PFSK-1 (cell line): Measurements from ENCODE around the gene TBCD.

ENCODE experiments used
- FOXP2 ChIP-seq: optimal IDR thresholded peaks from 2 replicates; pipeline ENCODE3; 2011; ENCODE audit warnings: borderline replicate concordance, control low read depth, inconsistent platforms; ENCODE audit not compliant: insufficient read depth; ENCODE audit errors: extremely low read length, extremely low read depth
- POLR2AphosphoS5 ChIP-seq: IDR thresholded peaks from 2 replicates; pipeline ENCODE4 v1.6.1; 2012; ENCODE audit warnings: low read depth, mild to moderate bottlenecking, control low read depth, low read length, moderate library complexity
- REST ChIP-seq, 2 experiments: IDR thresholded peaks; 2 replicates each; pipeline versions ENCODE4 v1.6.1 to v1.8.0; 2011 to 2012; ENCODE audit warnings: low read depth in 2 of 2, low read length in 2 of 2, control low read depth in 1 of 2, inconsistent platforms in 1 of 2, mild to moderate bottlenecking in 1 of 2, moderate library complexity in 1 of 2; ENCODE audit not compliant: insufficient read depth in 1 of 2
- SIN3A ChIP-seq: IDR thresholded peaks from 2 replicates; pipeline ENCODE4 v1.6.1; 2012; ENCODE audit warnings: mild to moderate bottlenecking, low read length, moderate library complexity, borderline replicate concordance; ENCODE audit not compliant: insufficient read depth
- TAF1 ChIP-seq: IDR thresholded peaks from 2 replicates; pipeline ENCODE4 v1.6.1; 2012; ENCODE audit warnings: low read length, control low read depth, borderline replicate concordance; ENCODE audit not compliant: insufficient read depth

DNA sequence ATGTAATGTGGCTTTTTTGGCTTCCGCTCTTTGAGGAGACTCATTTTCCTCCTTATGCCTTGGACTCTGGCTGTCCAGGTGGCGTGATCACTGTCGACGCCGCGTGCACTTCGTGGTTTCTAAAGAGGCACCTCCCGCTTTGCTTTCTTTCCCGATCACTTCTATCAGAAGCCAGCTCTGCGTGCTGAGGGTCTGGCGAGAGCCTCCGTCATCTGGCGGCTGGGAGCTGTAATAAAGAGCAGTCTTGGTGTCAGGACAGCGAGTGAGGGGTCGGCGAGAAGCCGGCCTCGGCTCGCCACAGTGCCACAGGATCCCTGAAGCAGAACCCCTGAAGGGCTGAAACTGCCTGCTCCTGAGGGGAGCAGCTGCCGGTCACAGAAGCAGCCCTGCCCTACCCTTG is 80.5 kb downstream of the TBCD start:
- TF ChIP-seq TAF1: no peak
- no peak for TF ChIP-seq REST (IDR thresholded peaks at IDR 0.05; ENCODE audit: insufficient read depth in 1 of 2, low read depth in 2 of 2, low read length in 2 of 2)
- no peak for TF ChIP-seq FOXP2
- TF ChIP-seq POLR2AphosphoS5: no peak
- TF ChIP-seq SIN3A: no peak
